H1 (cell line): Measurements from ENCODE around the gene LRRC49. TPM values are rescaled to one million over a fixed set of nuclear protein-coding genes. Genes with fewer than 3 reads are reported as not detected.

Experiments
- CTCF ChIA-PET: fragments of 300-600 bp; sonication (Branson Sonifier 250); formaldehyde crosslinking; loops from one replicate; lab custom pipeline; 2021; ENCODE audit not compliant: partially characterized antibody; lab: Charles Lee
- POLR2A ChIA-PET: fragments of 300-600 bp; sonication (Branson Sonifier 250); formaldehyde crosslinking; loops from one replicate; lab custom pipeline; 2021; ENCODE audit warnings: inconsistent platforms; ENCODE audit not compliant: partially characterized antibody; lab: Charles Lee
- DNase-seq, 2 experiments: peaks; one replicate each; pipeline versions ENCODE4 v3.0.0 to v3.0.0-alpha.2; 2010 to 2022; ENCODE audit warnings: low spot score in 2 of 2, low read depth in 1 of 2, mixed read lengths in 1 of 2
- FAIRE-seq: peaks from 2 replicates; lab custom pipeline; 2011; peaks lifted over from hg19 to GRCh38; lab: Jason Lieb, UNC
- H2AFZ ChIP-seq: 2 replicates; pipeline ENCODE4 v1.8.1; 2012; ENCODE audit warnings: low read length, inconsistent platforms
- H2AK5ac ChIP-seq: 2 replicates; pipeline ENCODE4 v1.6.1; 2013; ENCODE audit warnings: low read depth, low read length
- H2BK120ac ChIP-seq: replicated peaks from 2 replicates; pipeline ENCODE3; 2013; ENCODE audit warnings: low read depth, low read length, inconsistent platforms
- H2BK12ac ChIP-seq: 2 replicates; pipeline ENCODE4 v1.6.1; 2013; ENCODE audit warnings: low read depth, low read length
- H2BK15ac ChIP-seq: 2 replicates; pipeline ENCODE4 v1.6.1; 2013; ENCODE audit warnings: low read length
- H2BK20ac ChIP-seq: 2 replicates; pipeline ENCODE4 v1.6.1; 2013; ENCODE audit warnings: low read length
- H2BK5ac ChIP-seq: 2 replicates; pipeline ENCODE4 v1.6.1; 2013; ENCODE audit warnings: low read depth, low read length
- H3K14ac ChIP-seq: 2 replicates; pipeline ENCODE4 v1.6.1; 2013; ENCODE audit warnings: inconsistent platforms; ENCODE audit not compliant: insufficient read length
- H3K18ac ChIP-seq: 2 replicates; pipeline ENCODE4 v1.6.1; 2013; ENCODE audit warnings: low read length; ENCODE audit errors: extremely low read depth
- H3K23ac ChIP-seq: 2 replicates; pipeline ENCODE4 v1.6.1; 2013; ENCODE audit warnings: inconsistent platforms; ENCODE audit not compliant: insufficient read length
- H3K23me2 ChIP-seq: 2 replicates; pipeline ENCODE4 v1.6.1; 2013; ENCODE audit warnings: low read depth, low read length
- H3K27ac ChIP-seq: 2 replicates; pipeline ENCODE4 v1.6.1; 2011; ENCODE audit warnings: low read depth, low read length, inconsistent platforms
- H3K27me3 ChIP-seq, 4 experiments: replicated peaks in 1 of 4; 1 replicate in 1 of 4; 2 replicates in 3 of 4; pipeline versions ENCODE4 v1.6.1 to v1.8.1; 2011 to 2013; ENCODE audit warnings: low read length in 3 of 4, mild to moderate bottlenecking in 3 of 4, inconsistent platforms in 2 of 4, mixed read lengths in 2 of 4, moderate library complexity in 1 of 4; ENCODE audit not compliant: control insufficient read depth in 3 of 4, insufficient read depth in 3 of 4; ENCODE audit errors: extremely low read depth in 1 of 4
- H3K36me3 ChIP-seq, 4 experiments: 2 replicates each; pipeline versions ENCODE4 v1.6.1 to v1.8.1; 2011 to 2013; ENCODE audit warnings: mild to moderate bottlenecking in 4 of 4, low read length in 3 of 4, moderate library complexity in 2 of 4, control low read depth in 1 of 4, inconsistent platforms in 1 of 4; ENCODE audit not compliant: insufficient read depth in 4 of 4, control insufficient read depth in 2 of 4
- H3K4ac ChIP-seq: replicated peaks from 2 replicates; pipeline ENCODE3; 2013; ENCODE audit warnings: low read length, low read depth, mixed read lengths, inconsistent platforms; ENCODE audit not compliant: insufficient read length
- H3K4me1 ChIP-seq, 4 experiments: replicated peaks in 1 of 4; 1 replicate in 1 of 4; 2 replicates in 3 of 4; pipeline versions ENCODE4 v1.6.1 to v1.8.1; 2011 to 2013; ENCODE audit warnings: low read length in 3 of 4, inconsistent platforms in 2 of 4, mixed read lengths in 1 of 4; ENCODE audit not compliant: insufficient read depth in 4 of 4, control insufficient read depth in 3 of 4
- H3K4me2 ChIP-seq, 2 experiments: 2 replicates each; pipeline versions ENCODE4 v1.6.1 to v1.8.1; 2011 to 2013; ENCODE audit warnings: low read depth in 2 of 2, low read length in 2 of 2, control low read depth in 1 of 2, inconsistent platforms in 1 of 2, mild to moderate bottlenecking in 1 of 2; ENCODE audit not compliant: insufficient read depth in 1 of 2
- H3K4me3 ChIP-seq, 4 experiments: fragments of 200-600, 300-600 bp in 1 of 4; sonication (generic), shearing (Covaris generic), sonication (Bioruptor Twin) in 1 of 4; 2 replicates each; pipeline versions ENCODE4 v1.5.1 to v1.8.1; 2011 to 2016; ENCODE audit warnings: low read length in 4 of 4, low read depth in 3 of 4, control low read depth in 2 of 4, inconsistent platforms in 2 of 4, mild to moderate bottlenecking in 2 of 4, mixed read lengths in 1 of 4, moderate library complexity in 1 of 4; ENCODE audit not compliant: insufficient read depth in 2 of 4; ENCODE audit errors: extremely low read depth in 1 of 4
- H3K56ac ChIP-seq: replicated peaks from 2 replicates; pipeline ENCODE3; 2013; ENCODE audit warnings: low read depth, mild to moderate bottlenecking, mixed read lengths, low read length, inconsistent platforms; ENCODE audit not compliant: insufficient read length
- H3K79me1 ChIP-seq: 2 replicates; pipeline ENCODE4 v1.6.1; 2013; ENCODE audit warnings: low read depth, low read length, control low read depth
- H3K79me2 ChIP-seq, 2 experiments: 2 replicates each; pipeline versions ENCODE4 v1.6.1 to v1.8.1; 2012 to 2013; ENCODE audit warnings: low read length in 2 of 2, mild to moderate bottlenecking in 2 of 2, inconsistent platforms in 1 of 2; ENCODE audit not compliant: insufficient read depth in 2 of 2, control insufficient read depth in 1 of 2
- H3K9ac ChIP-seq, 4 experiments: replicated peaks in 1 of 4; 1 replicate in 1 of 4; 2 replicates in 3 of 4; pipeline versions ENCODE4 v1.6.1 to v1.8.1; 2011 to 2013; ENCODE audit warnings: low read depth in 3 of 4, low read length in 3 of 4, control low read depth in 2 of 4, mild to moderate bottlenecking in 2 of 4, moderate library complexity in 2 of 4, inconsistent platforms in 1 of 4; ENCODE audit errors: extremely low read depth in 1 of 4
- H3K9me3 ChIP-seq, 2 experiments: 2 replicates each; pipeline versions ENCODE4 v1.6.1 to v1.8.1; 2012 to 2013; ENCODE audit warnings: mild to moderate bottlenecking in 2 of 2, moderate library complexity in 2 of 2, control low read depth in 1 of 2, inconsistent platforms in 1 of 2, low read depth in 1 of 2, low read length in 1 of 2, mixed read lengths in 1 of 2; ENCODE audit not compliant: insufficient read depth in 2 of 2
- H4K20me1 ChIP-seq, 2 experiments: replicated peaks in 1 of 2; 2 replicates each; pipeline versions ENCODE3 to v1.8.1; 2011 to 2013; ENCODE audit warnings: inconsistent platforms in 2 of 2, low read length in 2 of 2, mild to moderate bottlenecking in 1 of 2; ENCODE audit not compliant: insufficient read depth in 2 of 2, control insufficient read depth in 1 of 2
- H4K5ac ChIP-seq: 2 replicates; pipeline ENCODE4 v1.6.1; 2013; ENCODE audit warnings: low read length, low read depth, mixed read lengths, inconsistent platforms; ENCODE audit not compliant: insufficient read length
- H4K8ac ChIP-seq: 2 replicates; pipeline ENCODE4 v1.8.0; 2013; ENCODE audit warnings: mild to moderate bottlenecking, moderate library complexity, low read length, inconsistent platforms; ENCODE audit not compliant: insufficient read depth; ENCODE audit errors: extremely low read depth
- H4K91ac ChIP-seq: replicated peaks from 2 replicates; pipeline ENCODE3; 2013; ENCODE audit warnings: low read length, mixed read lengths, inconsistent platforms; ENCODE audit not compliant: insufficient read length
- NRF1 ChIP-seq: IDR thresholded peaks from 2 replicates; pipeline ENCODE4 v1.6.1; 2011; ENCODE audit warnings: mild to moderate bottlenecking, low read depth, low read length, improper control_type of control experiment
- whole genome bisulfite sequencing, 2 experiments: shearing (Covaris generic) in 1 of 2; methylation state at CpG; one replicate each; pipeline versions ENCODE4 v1.1.6 to v1.1.7; 2013 to 2015; ENCODE audit warnings: low lambda C conversion rate in 2 of 2, mixed read lengths in 2 of 2, inconsistent platforms in 1 of 2, low coverage in 1 of 2, missing lambda C conversion rate in 1 of 2; ENCODE audit not compliant: insufficient replicate concordance in 2 of 2, insufficient coverage in 1 of 2, insufficient read length in 1 of 2; ENCODE audit errors: extremely low coverage in 1 of 2, missing lambda C conversion rate in 1 of 2; 5-methylcytosine and 5-hydroxymethylcytosine counted together
- polyA plus RNA-seq, 7 experiments: library from polyadenylated mRNA; depleted of rRNA in 3 of 7; stranded (reverse) in 5 of 7; unstranded in 2 of 7; fragments of >200 nt in 5 of 7; fragments of 200-250 nt in 2 of 7; gene quantifications; 1 replicate in 5 of 7; 2 replicates in 1 of 7; 4 replicates in 1 of 7; pipeline versions ENCODE4 v1.2.1 to v1.2.3, GENCODE V29; 2011 to 2013; ENCODE audit warnings: missing spikeins in 2 of 7, mixed read lengths in 2 of 7
- total RNA-seq: library from RNA; stranded (reverse); fragmentation: NEBNext Ultra II Directional; extraction: Animal tissue kit (Norgen Biotek cat#: 25700); gene quantifications from 2 replicates; pipeline ENCODE4 v1.2.1, GENCODE V29; 2021
- TF ChIP-seq, protein P1 (sequence below): IDR thresholded peaks from 2 replicates; pipeline ENCODE4 v1.6.1; 2011; ENCODE audit warnings: low read length, improper control_type of control experiment

LRRC49 gene
- total and polyA plus RNA-seq, 2 of the 8 experiments (the other 6 are each of a cell fraction or from before 2014, with no cell fraction given) = 5.0 to 10.4 TPM

DNA sequence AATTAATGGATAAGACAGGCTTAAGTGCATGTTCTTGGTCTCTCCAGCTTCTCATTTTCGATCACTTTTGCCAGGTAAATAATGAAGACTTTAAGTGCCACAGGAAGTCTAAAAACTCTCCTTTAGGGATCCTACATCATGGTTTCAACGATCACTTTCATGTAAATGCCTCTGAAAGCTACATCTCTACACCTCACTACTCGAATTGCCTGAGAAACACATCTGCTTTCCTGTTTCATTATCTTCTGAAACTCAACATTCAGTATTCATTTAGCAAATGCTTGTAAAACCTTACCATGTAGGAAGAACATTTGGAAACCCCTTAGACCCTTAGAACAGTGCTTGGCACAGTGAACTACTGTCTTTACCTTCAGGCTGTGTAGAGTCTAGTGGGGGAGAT lies 16.6 kb upstream of the LRRC49 start:
- 83% methylated on average over 3 of the region's 3 CpGs; no CpG with 5 or more reads in 1 of the 2 experiments for WGBS, 2 experiments
- Histone ChIP-seq H4K8ac (no peak overlapping the region), H3K23ac (no peak overlapping the region), H3K18ac (no peak overlapping the region), H4K5ac (no peak overlapping the region), H3K27me3 (no peaks in the 10 kb centered on the region), H3K4me3 (no peak overlapping the region), H3K4me2 (no peak overlapping the region), H3K79me1 (no peaks in the 10 kb centered on the region), H3K23me2 (no peaks in the 10 kb centered on the region), H3K9me3 (peaks cover 0 to 11% of the 10 kb centered on the region in 2 experiments; a peak in 1 of 4 replicates), H4K91ac (no peak overlapping the region), H3K56ac (no peak overlapping the region), H2BK20ac (no peak overlapping the region), H2BK120ac (no peak overlapping the region), H2AFZ (no peak overlapping the region), H4K20me1 (no peaks in the 10 kb centered on the region), H2BK12ac (no peak overlapping the region), H3K4me1 (no peaks in the 10 kb centered on the region), H2BK5ac (no peak overlapping the region), H3K9ac (no peak overlapping the region), H3K14ac (no peak overlapping the region), H2AK5ac (no peak overlapping the region), H3K27ac (no peak overlapping the region), H3K79me2 (no peaks in the 10 kb centered on the region), H3K4ac (no peak overlapping the region), H3K36me3 (no peaks in the 10 kb centered on the region; a peak in 1 of 8 replicates), H2BK15ac (no peak overlapping the region)
- FAIRE-seq (no peak), DNase-seq (no peak)
- TF ChIP-seq, protein P1, sequence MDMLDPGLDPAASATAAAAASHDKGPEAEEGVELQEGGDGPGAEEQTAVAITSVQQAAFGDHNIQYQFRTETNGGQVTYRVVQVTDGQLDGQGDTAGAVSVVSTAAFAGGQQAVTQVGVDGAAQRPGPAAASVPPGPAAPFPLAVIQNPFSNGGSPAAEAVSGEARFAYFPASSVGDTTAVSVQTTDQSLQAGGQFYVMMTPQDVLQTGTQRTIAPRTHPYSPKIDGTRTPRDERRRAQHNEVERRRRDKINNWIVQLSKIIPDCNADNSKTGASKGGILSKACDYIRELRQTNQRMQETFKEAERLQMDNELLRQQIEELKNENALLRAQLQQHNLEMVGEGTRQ = no peak
- TF ChIP-seq NRF1 = no peak
- POLR2A ChIA-PET = no interaction called here
- CTCF ChIA-PET = interaction anchor here (1.4 to 3.9 kb wide), 5 partner anchors 20 to 307 kb away, joined by 3 to 29 read pairs (median 5); no protein-coding TSS in a partner anchor
